ENCODE measurements around the gene ATP2A2.
"Not testable (repeated sequence)": the region's sequence is repeated elsewhere in the genome, so short reads cannot be mapped to it uniquely, and the experiment has no call there.

Gene ATP2A2

DNA sequence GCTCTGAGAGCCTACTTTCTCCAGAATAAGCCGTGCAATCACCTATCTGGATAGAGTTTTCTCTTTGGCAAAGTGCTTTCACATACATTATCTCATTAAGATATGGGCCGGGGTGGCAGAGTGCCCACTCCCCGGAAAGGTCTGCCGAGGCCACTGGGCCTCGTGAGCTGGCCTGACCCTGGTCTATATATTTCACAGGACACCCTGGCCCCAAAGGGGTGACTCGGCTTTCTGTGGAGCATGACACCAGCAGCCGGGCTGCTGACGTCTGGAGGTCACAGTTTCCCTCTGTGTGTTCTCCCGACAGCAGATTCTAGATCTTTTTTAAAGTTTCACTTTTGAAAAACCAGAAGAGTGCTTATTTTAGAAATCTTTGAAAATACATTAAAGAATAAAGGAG, 27.9 kb upstream of the ATP2A2 start:
- H3K4me3 ChIP-seq (ENCODE audit: low read depth, low read length): no peak overlapping the region
- TF ChIP-seq, protein P1, sequence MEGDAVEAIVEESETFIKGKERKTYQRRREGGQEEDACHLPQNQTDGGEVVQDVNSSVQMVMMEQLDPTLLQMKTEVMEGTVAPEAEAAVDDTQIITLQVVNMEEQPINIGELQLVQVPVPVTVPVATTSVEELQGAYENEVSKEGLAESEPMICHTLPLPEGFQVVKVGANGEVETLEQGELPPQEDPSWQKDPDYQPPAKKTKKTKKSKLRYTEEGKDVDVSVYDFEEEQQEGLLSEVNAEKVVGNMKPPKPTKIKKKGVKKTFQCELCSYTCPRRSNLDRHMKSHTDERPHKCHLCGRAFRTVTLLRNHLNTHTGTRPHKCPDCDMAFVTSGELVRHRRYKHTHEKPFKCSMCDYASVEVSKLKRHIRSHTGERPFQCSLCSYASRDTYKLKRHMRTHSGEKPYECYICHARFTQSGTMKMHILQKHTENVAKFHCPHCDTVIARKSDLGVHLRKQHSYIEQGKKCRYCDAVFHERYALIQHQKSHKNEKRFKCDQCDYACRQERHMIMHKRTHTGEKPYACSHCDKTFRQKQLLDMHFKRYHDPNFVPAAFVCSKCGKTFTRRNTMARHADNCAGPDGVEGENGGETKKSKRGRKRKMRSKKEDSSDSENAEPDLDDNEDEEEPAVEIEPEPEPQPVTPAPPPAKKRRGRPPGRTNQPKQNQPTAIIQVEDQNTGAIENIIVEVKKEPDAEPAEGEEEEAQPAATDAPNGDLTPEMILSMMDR (IDR thresholded peaks at IDR 0.05; ENCODE audit: low read depth, low read length): no peak
- no peak for TF ChIP-seq POLR2A (IDR thresholded peaks at IDR 0.05; ENCODE audit: extremely low read depth, insufficient read length)
- no peak for TF ChIP-seq MYC (IDR thresholded peaks at IDR 0.05; ENCODE audit: low read depth, low read length)
- TF ChIP-seq, protein P2, sequence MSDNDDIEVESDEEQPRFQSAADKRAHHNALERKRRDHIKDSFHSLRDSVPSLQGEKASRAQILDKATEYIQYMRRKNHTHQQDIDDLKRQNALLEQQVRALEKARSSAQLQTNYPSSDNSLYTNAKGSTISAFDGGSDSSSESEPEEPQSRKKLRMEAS (IDR thresholded peaks at IDR 0.05; ENCODE audit: low read depth, low read length): no peak
- DNase-seq (ENCODE audit: low read depth): peak; percentile 32

DNA sequence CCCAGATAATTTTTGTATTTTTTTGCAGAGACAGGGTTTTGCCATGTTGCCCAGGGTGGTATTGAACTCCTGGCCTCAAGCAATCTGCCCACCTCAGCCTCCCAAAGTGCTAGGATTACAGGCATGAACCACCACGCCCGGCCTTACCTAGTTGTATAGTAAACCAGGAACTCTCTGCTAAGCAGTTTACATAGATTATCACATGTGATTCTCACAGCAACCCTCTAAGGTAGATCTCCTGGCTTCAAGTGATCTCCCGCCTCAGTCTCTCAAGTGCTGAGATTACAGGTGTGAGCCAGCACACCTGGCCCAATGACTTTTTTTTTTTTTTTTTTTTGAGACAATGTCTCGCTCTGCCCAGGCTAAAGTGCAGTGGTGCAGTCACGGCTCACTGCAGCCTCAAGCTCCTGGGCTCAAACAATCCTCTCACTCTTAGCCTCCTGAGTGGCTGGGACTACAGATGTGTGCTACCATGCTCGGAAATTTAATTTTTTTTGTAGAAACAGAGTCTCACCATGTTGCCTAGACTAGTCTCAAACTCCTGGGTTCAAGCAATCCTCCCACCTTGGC, 26.0 kb upstream of the ATP2A2 start:
- DNase-seq (ENCODE audit: low read depth): no peak
- no peak overlapping the region for H3K4me3 ChIP-seq (ENCODE audit: low read depth, low read length)
- TF ChIP-seq, protein P2 (IDR thresholded peaks at IDR 0.05; ENCODE audit: low read depth, low read length): no peak
- TF ChIP-seq MYC (IDR thresholded peaks at IDR 0.05; ENCODE audit: low read depth, low read length): no peak
- no peak for TF ChIP-seq POLR2A (IDR thresholded peaks at IDR 0.05; ENCODE audit: extremely low read depth, insufficient read length)
- TF ChIP-seq, protein P1 (IDR thresholded peaks at IDR 0.05; ENCODE audit: low read depth, low read length): no peak

DNA sequence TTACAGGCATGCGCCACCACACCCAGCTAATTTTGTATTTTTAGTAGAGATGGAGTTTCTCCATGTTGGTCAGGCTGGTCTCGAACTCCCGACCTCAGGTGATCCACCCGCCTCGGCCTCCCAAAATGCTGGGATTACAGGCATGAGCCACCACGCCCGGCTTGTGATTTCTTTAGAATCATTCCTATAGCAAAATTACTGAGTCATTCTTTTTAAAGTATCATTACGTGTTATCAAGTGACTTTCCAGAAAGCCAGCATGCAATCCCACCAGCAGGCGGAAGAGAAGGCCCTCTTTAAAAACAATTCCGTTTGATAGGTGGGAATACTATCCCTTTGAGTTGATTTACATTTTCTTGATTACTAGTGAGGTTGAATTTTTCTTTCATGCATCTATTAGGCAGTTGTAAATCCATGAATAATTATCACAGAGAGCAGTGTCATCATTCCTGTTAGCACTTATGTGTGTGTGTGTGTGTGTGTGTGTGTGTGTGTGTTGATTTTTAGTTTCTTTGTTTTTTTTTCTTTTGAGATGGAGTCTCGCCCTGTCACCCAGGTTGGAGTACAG, 25.1 kb upstream of the ATP2A2 start:
- not testable (repeated sequence) for DNase-seq (ENCODE audit: low read depth); H3K4me3 ChIP-seq (ENCODE audit: low read depth, low read length)

DNA sequence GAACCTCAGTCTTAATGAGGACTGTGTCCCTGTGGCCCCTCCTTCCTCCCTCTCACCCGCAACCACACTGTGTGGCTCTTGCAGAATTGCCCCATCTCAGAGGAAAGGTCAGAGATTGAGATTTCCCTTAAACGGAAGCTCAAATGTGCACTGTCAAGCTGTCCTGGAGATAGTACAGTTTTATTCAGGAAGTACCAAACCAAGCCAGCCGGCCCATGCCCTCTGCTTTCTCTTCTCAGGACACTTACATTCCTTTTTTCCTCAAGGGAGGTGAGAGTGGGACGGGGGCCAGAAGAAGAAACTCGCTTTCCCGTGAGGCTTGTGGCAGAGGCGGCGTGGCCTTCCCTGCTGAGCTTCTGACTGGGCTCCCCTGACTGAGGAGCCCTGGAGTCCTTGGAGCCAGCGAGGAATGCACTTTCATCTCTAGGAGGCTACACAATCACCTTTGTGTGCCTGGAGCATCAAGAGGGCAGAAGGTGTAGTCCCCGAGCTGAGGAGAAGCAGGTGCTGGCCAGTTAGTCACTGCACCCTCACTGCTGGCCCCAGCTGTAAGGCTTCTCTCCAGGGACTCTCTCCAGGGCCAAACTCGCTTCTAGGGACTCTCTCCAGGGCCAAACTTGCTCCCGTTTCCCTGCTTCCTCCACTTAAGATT, 24.1 kb upstream of the ATP2A2 start:
- TF ChIP-seq POLR2A (IDR thresholded peaks at IDR 0.05; ENCODE audit: extremely low read depth, insufficient read length): no peak
- peak; percentile 29; the same call in 1 of the 2 replicates for TF ChIP-seq MYC (IDR thresholded peaks at IDR 0.05; ENCODE audit: low read depth, low read length)
- no peak overlapping the region for H3K4me3 ChIP-seq (ENCODE audit: low read depth, low read length)
- peak; percentile 75 for DNase-seq (ENCODE audit: low read depth)

DNA sequence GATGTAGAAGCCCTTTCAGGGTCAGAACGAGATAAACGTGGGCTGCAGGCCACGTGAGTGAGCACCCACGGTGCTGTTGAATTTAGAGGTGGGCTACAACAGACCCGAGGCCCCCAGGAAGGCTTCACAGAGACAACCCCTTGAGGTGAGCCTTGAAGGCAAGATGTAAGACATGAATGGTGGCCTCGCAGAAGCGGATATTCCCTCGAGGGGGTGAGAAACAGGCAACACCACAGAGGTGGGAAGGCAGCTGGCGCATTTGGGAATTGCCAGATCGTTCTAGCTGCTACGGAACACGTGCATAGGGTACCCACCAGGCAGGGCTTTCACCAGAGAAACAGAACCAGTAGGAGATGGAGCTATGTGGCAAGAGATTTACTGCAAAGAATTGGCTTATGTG, 22.6 kb upstream of the ATP2A2 start:
- TF ChIP-seq, protein P2 (IDR thresholded peaks at IDR 0.05; ENCODE audit: low read depth, low read length): no peak
- TF ChIP-seq, protein P1 (IDR thresholded peaks at IDR 0.05; ENCODE audit: low read depth, low read length): no peak
- no peak for TF ChIP-seq POLR2A (IDR thresholded peaks at IDR 0.05; ENCODE audit: extremely low read depth, insufficient read length)
- no peak for TF ChIP-seq MYC (IDR thresholded peaks at IDR 0.05; ENCODE audit: low read depth, low read length)
- no peak for DNase-seq (ENCODE audit: low read depth)
- H3K4me3 ChIP-seq (ENCODE audit: low read depth, low read length): no peak overlapping the region

DNA sequence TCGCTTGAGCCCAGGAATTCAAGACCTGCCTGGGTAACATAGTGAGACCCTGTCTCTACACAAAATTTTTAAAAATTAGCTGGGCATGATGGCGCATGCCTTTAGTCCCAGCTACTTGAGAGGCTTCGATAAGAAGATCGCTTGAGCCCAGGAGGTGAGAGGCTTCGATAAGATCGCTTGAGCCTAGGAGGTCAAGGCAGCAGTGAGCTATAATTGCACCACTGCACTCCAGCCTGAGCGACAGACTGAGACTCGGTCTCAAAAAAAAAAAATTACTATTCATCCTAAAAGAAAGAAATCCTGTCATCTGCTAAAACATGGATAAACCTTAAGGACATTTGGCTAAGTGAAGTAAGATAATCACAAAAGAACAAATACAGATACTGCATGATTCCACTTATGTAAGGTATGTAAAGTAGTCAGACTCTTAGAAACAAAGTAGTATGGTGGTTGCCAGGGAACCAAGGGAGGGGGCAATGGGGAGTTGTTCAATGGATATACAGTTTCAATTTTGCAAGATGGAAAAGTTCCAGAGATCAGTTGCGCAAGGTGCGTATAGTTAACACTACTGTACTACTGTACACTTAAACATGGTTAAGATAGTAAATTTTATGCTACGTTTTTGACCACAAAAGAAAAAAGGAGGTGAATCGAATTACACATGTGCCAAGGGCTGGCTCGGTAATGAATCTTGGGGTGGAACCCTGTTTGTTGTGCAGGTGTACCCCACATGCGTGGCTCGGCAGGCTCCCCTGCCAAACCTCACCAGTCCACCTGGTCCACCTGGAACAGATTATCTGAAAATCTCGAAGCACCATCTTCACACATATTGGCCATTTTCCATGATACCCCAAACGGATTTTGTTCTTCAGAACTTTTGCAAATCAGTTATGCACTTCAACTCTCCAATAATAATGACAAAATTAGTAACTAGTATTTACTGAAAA, 18.3 kb upstream of the ATP2A2 start:
- H3K4me3 ChIP-seq (ENCODE audit: low read depth, low read length): no peak overlapping the region
- TF ChIP-seq POLR2A (IDR thresholded peaks at IDR 0.05; ENCODE audit: extremely low read depth, insufficient read length) (no peak), MYC (IDR thresholded peaks at IDR 0.05; ENCODE audit: low read depth, low read length) (no peak)
- TF ChIP-seq, protein P1 (IDR thresholded peaks at IDR 0.05; ENCODE audit: low read depth, low read length): no peak
- TF ChIP-seq, protein P2 (IDR thresholded peaks at IDR 0.05; ENCODE audit: low read depth, low read length): no peak
- peak; percentile 68 for DNase-seq (ENCODE audit: low read depth)
